Neural progenitor cell (in vitro differentiated cells): ENCODE data around the gene ESPN. TPM values are rescaled to one million over a fixed set of nuclear protein-coding genes. Genes with fewer than 3 reads are reported as not detected.

Experiments used
- DNase-seq: peaks from one replicate; pipeline ENCODE4 v3.0.0-alpha.2; 2016; ENCODE audit warnings: low spot score
- H2AFZ ChIP-seq: fragments of 200-600 bp; sonication (generic); replicated peaks from 2 replicates; pipeline ENCODE4 v1.6.1; 2016; ENCODE audit warnings: antibody characterized with exemption
- H3F3A ChIP-seq: fragments of 200-600 bp; sonication (generic); 2 replicates; pipeline ENCODE4 v1.6.1; 2016; ENCODE audit warnings: antibody characterized with exemption, low read depth
- H3K27ac ChIP-seq: fragments of 200-600 bp; sonication (generic); 2 replicates; pipeline ENCODE4 v1.5.1; 2016; ENCODE audit warnings: mild to moderate bottlenecking
- H3K27me3 ChIP-seq: fragments of 200-600 bp; sonication (generic); 2 replicates; pipeline ENCODE4 v1.6.1; 2016; ENCODE audit warnings: mild to moderate bottlenecking, moderate library complexity
- H3K36me3 ChIP-seq: fragments of 200-600 bp; sonication (generic); 2 replicates; pipeline ENCODE4 v1.5.1; 2016
- H3K4me1 ChIP-seq: fragments of 200-600 bp; sonication (generic); 2 replicates; pipeline ENCODE4 v1.6.1; 2016; ENCODE audit warnings: mixed run types
- H3K4me2 ChIP-seq: fragments of 200-600 bp; sonication (generic); 2 replicates; pipeline ENCODE4 v1.6.1; 2016
- H3K4me3 ChIP-seq: fragments of 200-600 bp; sonication (generic); 2 replicates; pipeline ENCODE4 v1.5.1; 2016
- H3K79me2 ChIP-seq: fragments of 200-600 bp; sonication (generic); 2 replicates; pipeline ENCODE4 v1.6.1; 2016; ENCODE audit warnings: low read depth
- H3K9ac ChIP-seq: fragments of 200-600 bp; sonication (generic); 2 replicates; pipeline ENCODE4 v1.6.1; 2016
- H3K9me3 ChIP-seq: fragments of 200-600 bp; sonication (generic); 2 replicates; pipeline ENCODE4 v1.5.1; 2016; ENCODE audit warnings: low read depth
- H4K20me1 ChIP-seq: fragments of 200-600 bp; sonication (generic); 2 replicates; pipeline ENCODE4 v1.6.1; 2016; ENCODE audit warnings: low read depth
- H3K27ac Mint-ChIP-seq: 3 replicates; pipeline ENCODE4 v1.8.0; 2021; ENCODE audit warnings: mixed read lengths
- H3K27me3 Mint-ChIP-seq: 2 replicates; pipeline ENCODE4 v1.8.0; 2022; ENCODE audit warnings: low read depth, mild to moderate bottlenecking, inconsistent platforms, moderate library complexity, mixed read lengths; ENCODE audit not compliant: insufficient read depth
- H3K36me3 Mint-ChIP-seq: 3 replicates; pipeline ENCODE4 v1.8.0; 2021; ENCODE audit warnings: mixed read lengths
- H3K4me1 Mint-ChIP-seq: 3 replicates; pipeline ENCODE4 v1.8.0; 2021; ENCODE audit warnings: mixed read lengths
- H3K4me3 Mint-ChIP-seq: 3 replicates; pipeline ENCODE4 v1.8.0; 2021; ENCODE audit warnings: mild to moderate bottlenecking, moderate library complexity, mixed read lengths
- H3K9me3 Mint-ChIP-seq: 3 replicates; pipeline ENCODE4 v1.8.0; 2020; ENCODE audit warnings: mixed read lengths
- CTCF ChIP-seq: fragments of 200-600 bp; sonication (generic); IDR thresholded peaks from 2 replicates; pipeline ENCODE4 v1.5.1; 2017; ENCODE audit warnings: antibody characterized with exemption, mild to moderate bottlenecking
- EZH2 ChIP-seq: fragments of 200-600 bp; sonication (generic); IDR thresholded peaks from 2 replicates; pipeline ENCODE4 v1.6.1; 2017; ENCODE audit warnings: antibody characterized with exemption, mild to moderate bottlenecking, moderate library complexity
- EZH2phosphoT487 ChIP-seq: fragments of 200-600 bp; sonication (generic); IDR thresholded peaks from 2 replicates; pipeline ENCODE4 v1.6.1; 2017; ENCODE audit warnings: antibody characterized with exemption
- total RNA-seq: library from RNA; depleted of rRNA; stranded (reverse); fragments of >200 nt; gene quantifications from 2 replicates; pipeline ENCODE4 v1.2.3, GENCODE V29; 2015; ENCODE audit warnings: low replicate concordance

Gene ESPN
- total RNA-seq, 1 donor from 2014 or later = 7.1 TPM

- Mint-ChIP-seq H3K4me1 (peaks cover 7% of the 10 kb centered on the region), H3K4me3 (no peak overlapping the region), H3K36me3 (no peaks in the 10 kb centered on the region), H3K27me3 (peaks cover 55% of the 10 kb centered on the region), H3K27ac (no peak overlapping the region), H3K9me3 (peaks cover 2% of the 10 kb centered on the region)
- Histone ChIP-seq H3K79me2 (no peaks in the 10 kb centered on the region), H3K27ac (no peak overlapping the region), H3K9me3 (no peaks in the 10 kb centered on the region), H2AFZ (no peak overlapping the region), H3K36me3 (no peaks in the 10 kb centered on the region), H3K4me2 (no peak overlapping the region), H3K4me3 (no peak overlapping the region), H3K4me1 (peaks cover 23% of the 10 kb centered on the region), H4K20me1 (peaks cover 29% of the 10 kb centered on the region), H3K9ac (no peak overlapping the region), H3K27me3 (peaks cover 80% of the 10 kb centered on the region), H3F3A (peaks cover 21% of the 10 kb centered on the region)
- peak; percentile 1 for DNase-seq
- TF ChIP-seq EZH2phosphoT487 = no peak
- TF ChIP-seq CTCF = no peak
- TF ChIP-seq EZH2 = no peak
Measured at GRCh38 chr1:6416295-6416656, 8.3 kb upstream of the ESPN start.

GRCh38 chr1:6416906-6417305 is 7.7 kb upstream of the ESPN start:
- Mint-ChIP-seq H3K27me3 (peaks cover 61% of the 10 kb centered on the region), H3K9me3 (peaks cover 2% of the 10 kb centered on the region), H3K27ac (no peak overlapping the region), H3K36me3 (no peaks in the 10 kb centered on the region), H3K4me1 (peaks cover 7% of the 10 kb centered on the region), H3K4me3 (no peak overlapping the region)
- Histone ChIP-seq H3K4me2 (no peak overlapping the region), H3K4me1 (peaks cover 24% of the 10 kb centered on the region), H3K9ac (no peak overlapping the region), H4K20me1 (peaks cover 34% of the 10 kb centered on the region), H3K27ac (no peak overlapping the region), H3K27me3 (peaks cover 86% of the 10 kb centered on the region), H3F3A (peaks cover 25% of the 10 kb centered on the region), H3K9me3 (no peaks in the 10 kb centered on the region), H2AFZ (no peak overlapping the region), H3K36me3 (no peaks in the 10 kb centered on the region), H3K79me2 (no peaks in the 10 kb centered on the region), H3K4me3 (no peak overlapping the region)
- TF ChIP-seq CTCF (no peak), EZH2phosphoT487 (no peak), EZH2 (no peak)
- DNase-seq = no peak

GRCh38 chr1:6417961-6418667 is 6.5 kb upstream of the ESPN start:
- H3K9me3 ChIP-seq = no peaks in the 10 kb centered on the region
- no peaks in the 10 kb centered on the region for H3K79me2 ChIP-seq
- peaks cover 24% of the 10 kb centered on the region for H3K4me1 ChIP-seq
- Mint-ChIP-seq H3K27me3 (peaks cover 63% of the 10 kb centered on the region), H3K9me3 (peaks cover 2% of the 10 kb centered on the region), H3K4me3 (no peak overlapping the region), H3K4me1 (peaks cover 7% of the 10 kb centered on the region), H3K27ac (peak overlapping the region; percentile 88), H3K36me3 (no peaks in the 10 kb centered on the region)
- DNase-seq = no peak
- peaks cover 25% of the 10 kb centered on the region for H3F3A ChIP-seq
- peaks cover 40% of the 10 kb centered on the region for H4K20me1 ChIP-seq
- H3K4me3 ChIP-seq = no peak overlapping the region
- no peaks in the 10 kb centered on the region for H3K36me3 ChIP-seq
- no peak overlapping the region for H3K4me2 ChIP-seq
- no peak overlapping the region for H2AFZ ChIP-seq
- no peak overlapping the region for H3K27ac ChIP-seq
- TF ChIP-seq CTCF = no peak
- peaks cover 98% of the 10 kb centered on the region for H3K27me3 ChIP-seq
- no peak overlapping the region for H3K9ac ChIP-seq
